Osteoblast (primary cell): ENCODE results near the gene XKR8. TPM values are rescaled to one million over a fixed set of nuclear protein-coding genes. Genes with fewer than 3 reads are reported as not detected.

Experiments used
- DNase-seq: peaks from one replicate; pipeline ENCODE4 v3.0.0; 2011; ENCODE audit warnings: low spot score, mixed read lengths; ENCODE audit not compliant: insufficient read length; ENCODE audit errors: missing footprints
- H2AFZ ChIP-seq: 2 replicates; pipeline ENCODE4 v1.6.0; 2011; ENCODE audit warnings: mild to moderate bottlenecking, low read length
- H3K27ac ChIP-seq: 2 replicates; pipeline ENCODE4 v1.5.1; 2011; ENCODE audit warnings: mild to moderate bottlenecking, low read depth, low read length, moderate library complexity
- H3K27me3 ChIP-seq: 2 replicates; pipeline ENCODE4 v1.6.0; 2012; ENCODE audit warnings: mild to moderate bottlenecking, control low read depth, inconsistent platforms, low read length, moderate library complexity; ENCODE audit not compliant: insufficient read depth
- H3K36me3 ChIP-seq: 2 replicates; pipeline ENCODE4 v1.5.1; 2011; ENCODE audit warnings: mild to moderate bottlenecking, low read length, control low read depth, moderate library complexity; ENCODE audit not compliant: insufficient read depth
- H3K4me1 ChIP-seq: 2 replicates; pipeline ENCODE4 v1.5.1; 2011; ENCODE audit warnings: mild to moderate bottlenecking, low read length, control low read depth, moderate library complexity; ENCODE audit not compliant: insufficient read depth
- H3K4me2 ChIP-seq: 2 replicates; pipeline ENCODE4 v1.6.0; 2011; ENCODE audit warnings: mild to moderate bottlenecking, low read length; ENCODE audit not compliant: insufficient read depth
- H3K4me3 ChIP-seq: fragments of 200-600 bp; sonication (generic); 3 replicates; pipeline ENCODE4 v1.5.1; 2012; ENCODE audit warnings: mild to moderate bottlenecking, low read length, inconsistent platforms; ENCODE audit not compliant: insufficient read depth
- H3K79me2 ChIP-seq: 2 replicates; pipeline ENCODE4 v1.6.0; 2012; ENCODE audit warnings: mild to moderate bottlenecking, low read length, control low read depth, inconsistent platforms; ENCODE audit not compliant: insufficient read depth
- H3K9me3 ChIP-seq: 2 replicates; pipeline ENCODE4 v1.5.1; 2011; ENCODE audit warnings: low read depth, low read length, control low read depth
- H4K20me1 ChIP-seq: 2 replicates; pipeline ENCODE4 v1.6.0; 2012; ENCODE audit warnings: mild to moderate bottlenecking, low read length, control low read depth; ENCODE audit not compliant: insufficient read depth
- CTCF ChIP-seq: IDR thresholded peaks from 2 replicates; pipeline ENCODE4 v1.5.1; 2011; ENCODE audit warnings: mild to moderate bottlenecking, low read depth, low read length, moderate library complexity; ENCODE audit errors: extremely low read depth
- total RNA-seq: library from RNA; depleted of rRNA; stranded (reverse); fragments of >200 nt; gene quantifications from 2 replicates; pipeline ENCODE4 v1.2.3, GENCODE V29; 2012

Gene XKR8
- total RNA-seq, 1 donor: 9.4 TPM

- no peak for TF ChIP-seq CTCF
- no peak for DNase-seq
Observed at GRCh38 chr1:27955076-27955475, 4.7 kb upstream of the XKR8 start.

GRCh38 chr1:27956761-27957160 lies 3.0 kb upstream of the XKR8 start:
- H3K27ac ChIP-seq: no peak overlapping the region
- H3K79me2 ChIP-seq: peaks cover 13% of the 10 kb centered on the region
- TF ChIP-seq CTCF: no peak
- no peak overlapping the region for H2AFZ ChIP-seq
- peak; percentile 8 for DNase-seq
- no peak overlapping the region for H3K4me2 ChIP-seq
- no peaks in the 10 kb centered on the region for H3K9me3 ChIP-seq
- H3K4me1 ChIP-seq: peaks cover 15% of the 10 kb centered on the region
- H3K36me3 ChIP-seq: no peaks in the 10 kb centered on the region
- H3K4me3 ChIP-seq: no peak overlapping the region
- peaks cover 4% of the 10 kb centered on the region for H3K27me3 ChIP-seq
- H4K20me1 ChIP-seq: no peaks in the 10 kb centered on the region

More at GRCh38 chr1:27955076-27955475, 4.7 kb upstream of the XKR8 start:
- Histone ChIP-seq H3K36me3 (no peaks in the 10 kb centered on the region), H3K27me3 (peaks cover 4% of the 10 kb centered on the region), H3K4me2 (no peak overlapping the region), H2AFZ (no peak overlapping the region), H3K79me2 (peaks cover 5% of the 10 kb centered on the region), H3K27ac (no peak overlapping the region), H3K4me1 (no peaks in the 10 kb centered on the region), H4K20me1 (no peaks in the 10 kb centered on the region), H3K4me3 (no peak overlapping the region), H3K9me3 (no peaks in the 10 kb centered on the region)

GRCh38 chr1:27957655-27958054 lies 2.1 kb upstream of the XKR8 start:
- Histone ChIP-seq H3K9me3 (no peaks in the 10 kb centered on the region), H3K4me3 (no peak overlapping the region), H3K27ac (no peak overlapping the region), H4K20me1 (no peaks in the 10 kb centered on the region), H3K79me2 (peaks cover 22% of the 10 kb centered on the region), H3K4me1 (peaks cover 18% of the 10 kb centered on the region), H3K36me3 (no peaks in the 10 kb centered on the region), H3K27me3 (peaks cover 4% of the 10 kb centered on the region), H2AFZ (no peak overlapping the region), H3K4me2 (no peak overlapping the region)
- DNase-seq: peak; percentile 18
- no peak for TF ChIP-seq CTCF

- H3K27me3 ChIP-seq: peaks cover 4% of the 10 kb centered on the region
- H3K79me2 ChIP-seq: peaks cover 30% of the 10 kb centered on the region
- H4K20me1 ChIP-seq: no peaks in the 10 kb centered on the region
- H3K4me3 ChIP-seq: no peak overlapping the region
- H3K9me3 ChIP-seq: no peaks in the 10 kb centered on the region
- H3K4me1 ChIP-seq: peaks cover 18% of the 10 kb centered on the region
- TF ChIP-seq CTCF: no peak
- H3K36me3 ChIP-seq: no peaks in the 10 kb centered on the region
- DNase-seq: peak; percentile 26
- no peak overlapping the region for H2AFZ ChIP-seq
- H3K4me2 ChIP-seq: no peak overlapping the region
- no peak overlapping the region for H3K27ac ChIP-seq
Observed at GRCh38 chr1:27958513-27958912, 1.3 kb upstream of the XKR8 start.
